Naive thymus-derived CD8-positive, alpha-beta T cell (primary cell): Measurements from ENCODE around the gene PRRT2. TPM values are rescaled to one million over a fixed set of nuclear protein-coding genes. Genes with fewer than 3 reads are reported as not detected.
A peak's percentile ranks its signal among the peaks of the same experiment; 100 is the strongest.

ENCODE experiments used
- ATAC-seq, 2 donors: fragments of 150-1000 bp; cut with Tn5 transposase in 1 of 2; sonication (Bioruptor Pico), chemical (Tn5 transposase) in 1 of 2; 1 replicate in 1 of 2; 2 replicates in 1 of 2; pipeline ENCODE4 v1.10.0; 2021; ENCODE audit warnings: mild to moderate bottlenecking in 2 of 2, moderate library complexity in 2 of 2
- POLR2A ChIA-PET: fragments of 350-600 bp; sonication (Branson Sonifier 250); formaldehyde crosslinking; loops from one replicate; lab custom pipeline; 2021; ENCODE audit warnings: antibody characterized with exemption; lab: Charles Lee
- DNase-seq, 10 donors: peaks; one replicate each; pipeline versions ENCODE4 v3.0.0 to v3.0.0-alpha.2; 2020 to 2022
- H3K27ac Mint-ChIP-seq, 10 donors: one replicate each; pipeline ENCODE4 v1.8.0; 2020 to 2022; ENCODE audit warnings: mild to moderate bottlenecking in 10 of 10, mixed read lengths in 10 of 10, moderate library complexity in 4 of 10, inconsistent platforms in 1 of 10
- H3K27me3 Mint-ChIP-seq, 5 donors: one replicate each; pipeline ENCODE4 v1.8.0; 2021 to 2022; ENCODE audit warnings: mixed read lengths in 5 of 5
- H3K36me3 Mint-ChIP-seq, 3 donors: one replicate each; pipeline ENCODE4 v1.8.0; 2020 to 2022; ENCODE audit warnings: mixed read lengths in 3 of 3, mild to moderate bottlenecking in 2 of 3, inconsistent platforms in 1 of 3
- H3K4me1 Mint-ChIP-seq, 4 donors: one replicate each; pipeline ENCODE4 v1.8.0; 2021 to 2022; ENCODE audit warnings: mixed read lengths in 4 of 4
- H3K4me3 Mint-ChIP-seq, 10 donors: one replicate each; pipeline ENCODE4 v1.8.0; 2020 to 2022; ENCODE audit warnings: mild to moderate bottlenecking in 10 of 10, mixed read lengths in 10 of 10, moderate library complexity in 6 of 10, inconsistent platforms in 1 of 10
- H3K9me3 Mint-ChIP-seq, 9 donors: one replicate each; pipeline ENCODE4 v1.8.0; 2020 to 2022; ENCODE audit warnings: mixed read lengths in 9 of 9, mild to moderate bottlenecking in 3 of 9, inconsistent platforms in 1 of 9, moderate library complexity in 1 of 9
- polyA plus RNA-seq, 3 donors: library from polyadenylated mRNA; unstranded; fragments of 300-500 nt; fragmentation: Illumina TruSeq; gene quantifications; one replicate each; pipeline ENCODE4 v1.2.3, GENCODE V29; 2021
- total RNA-seq, 8 experiments: library from RNA in 2 of 8; stranded (reverse) in 2 of 8; gene quantifications; one replicate each; pipeline ENCODE4 v1.2.3 and lab custom pipeline; 2021 to 2026

The PRRT2 gene
- total and polyA plus RNA-seq, 5 experiments from 2014 or later: 0.14 to 1.6 (median 0.87) TPM; not detected in 1

DNA sequence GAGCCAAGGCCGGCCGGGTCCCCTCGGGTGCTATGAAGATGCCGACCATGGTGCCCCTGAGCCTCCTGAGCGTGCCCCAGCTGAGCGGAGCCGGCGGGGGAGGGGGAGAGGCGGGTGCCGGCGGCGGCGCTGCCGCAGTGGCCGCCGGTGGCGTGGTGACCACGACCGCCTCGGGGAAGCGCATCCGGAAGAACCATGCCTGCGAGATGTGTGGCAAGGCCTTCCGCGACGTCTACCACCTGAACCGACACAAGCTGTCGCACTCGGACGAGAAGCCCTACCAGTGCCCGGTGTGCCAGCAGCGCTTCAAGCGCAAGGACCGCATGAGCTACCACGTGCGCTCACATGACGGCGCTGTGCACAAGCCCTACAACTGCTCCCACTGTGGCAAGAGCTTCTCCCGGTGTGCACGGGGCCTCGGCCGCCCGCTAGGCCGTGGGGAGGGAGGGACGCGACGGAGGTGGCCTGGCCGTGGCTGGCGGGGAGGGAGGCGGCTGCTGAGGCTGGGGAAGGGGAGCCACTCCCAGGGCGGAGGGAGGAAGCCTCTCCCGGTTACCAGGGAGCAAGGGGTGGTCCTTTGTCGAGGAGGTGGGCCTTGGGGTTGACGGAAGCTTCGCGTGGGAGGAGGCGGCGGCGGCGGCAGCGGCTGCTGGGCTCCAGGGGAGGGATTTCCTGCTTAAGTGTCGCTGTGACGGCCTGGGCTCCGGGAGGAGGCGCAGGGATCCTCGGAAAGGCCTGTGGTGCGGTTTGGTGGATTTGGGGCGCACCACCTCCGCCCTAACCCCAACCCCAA, 4.4 kb upstream of the PRRT2 start:
- Mint-ChIP-seq H3K27ac (peak overlapping the region; percentile 93 to 100 (median 97)), H3K27me3 (peaks cover 0 to 1% (median 0%) of the 10 kb centered on the region in 5 donors), H3K4me3 (peak overlapping the region; percentile 89 to 99 (median 94)), H3K4me1 (peaks cover 28 to 71% (median 60%) of the 10 kb centered on the region in 4 donors), H3K36me3 (peaks cover 0 to 22% (median 6%) of the 10 kb centered on the region in 3 donors), H3K9me3 (no peaks in the 10 kb centered on the region)
- peak; percentile 74 to 95 (median 88) for DNase-seq
- peak; percentile 53 to 55 for ATAC-seq
- POLR2A ChIA-PET: interaction anchor here (0.5 to 11.2 kb wide), 38 partner anchors 11 to 1650 kb away, joined by 3 to 240 read pairs (median 4); partner anchors contain the start of genes ALDOA, C16orf54, CDIPT and KCTD13

DNA sequence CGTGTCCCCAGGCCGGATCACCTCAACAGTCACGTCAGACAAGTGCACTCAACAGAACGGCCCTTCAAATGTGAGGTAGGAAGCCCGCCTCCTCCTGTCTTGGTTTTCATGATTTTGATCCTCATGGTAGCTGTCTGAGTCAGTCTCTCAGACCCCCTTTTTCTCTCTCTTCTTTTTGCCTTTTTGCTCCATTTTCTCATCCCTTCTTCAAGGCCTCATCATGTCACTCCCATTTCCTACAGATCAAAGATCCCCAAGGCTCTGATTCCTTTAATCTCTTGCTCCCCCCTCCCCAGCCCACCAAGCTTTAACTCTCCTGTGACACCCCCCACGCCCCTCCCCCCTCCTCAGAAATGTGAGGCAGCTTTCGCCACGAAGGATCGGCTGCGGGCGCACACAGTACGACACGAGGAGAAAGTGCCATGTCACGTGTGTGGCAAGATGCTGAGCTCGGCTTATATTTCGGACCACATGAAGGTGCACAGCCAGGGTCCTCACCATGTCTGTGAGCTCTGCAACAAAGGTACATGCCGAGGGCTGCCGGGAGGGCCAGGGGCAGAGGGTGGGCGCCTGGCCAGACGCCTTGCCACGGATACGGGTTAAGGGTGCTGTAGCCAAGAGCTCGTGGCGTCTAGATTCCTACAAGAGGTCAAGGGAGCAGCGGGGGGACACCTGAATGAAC, 3.6 kb upstream of the PRRT2 start:
- DNase-seq: peak in 1 of 10 donors; percentile 65
- peaks cover 0 to 1% (median 0%) of the 10 kb centered on the region in 5 donors for H3K27me3 Mint-ChIP-seq
- peaks cover 0 to 19% (median 6%) of the 10 kb centered on the region in 3 donors for H3K36me3 Mint-ChIP-seq
- peak; percentile 14 to 21 for ATAC-seq
- peak overlapping the region; percentile 89 to 99 (median 94) for H3K4me3 Mint-ChIP-seq
- H3K27ac Mint-ChIP-seq: peak overlapping the region; percentile 93 to 100 (median 97)
- no peaks in the 10 kb centered on the region for H3K9me3 Mint-ChIP-seq
- H3K4me1 Mint-ChIP-seq: peaks cover 28 to 77% (median 64%) of the 10 kb centered on the region in 4 donors
- POLR2A ChIA-PET: interaction anchor here (0.5 to 11.2 kb wide), 39 partner anchors 10 to 1649 kb away, joined by 3 to 240 read pairs (median 5); partner anchors contain the start of genes ALDOA, ATXN2L, C16orf54 and CDIPT

DNA sequence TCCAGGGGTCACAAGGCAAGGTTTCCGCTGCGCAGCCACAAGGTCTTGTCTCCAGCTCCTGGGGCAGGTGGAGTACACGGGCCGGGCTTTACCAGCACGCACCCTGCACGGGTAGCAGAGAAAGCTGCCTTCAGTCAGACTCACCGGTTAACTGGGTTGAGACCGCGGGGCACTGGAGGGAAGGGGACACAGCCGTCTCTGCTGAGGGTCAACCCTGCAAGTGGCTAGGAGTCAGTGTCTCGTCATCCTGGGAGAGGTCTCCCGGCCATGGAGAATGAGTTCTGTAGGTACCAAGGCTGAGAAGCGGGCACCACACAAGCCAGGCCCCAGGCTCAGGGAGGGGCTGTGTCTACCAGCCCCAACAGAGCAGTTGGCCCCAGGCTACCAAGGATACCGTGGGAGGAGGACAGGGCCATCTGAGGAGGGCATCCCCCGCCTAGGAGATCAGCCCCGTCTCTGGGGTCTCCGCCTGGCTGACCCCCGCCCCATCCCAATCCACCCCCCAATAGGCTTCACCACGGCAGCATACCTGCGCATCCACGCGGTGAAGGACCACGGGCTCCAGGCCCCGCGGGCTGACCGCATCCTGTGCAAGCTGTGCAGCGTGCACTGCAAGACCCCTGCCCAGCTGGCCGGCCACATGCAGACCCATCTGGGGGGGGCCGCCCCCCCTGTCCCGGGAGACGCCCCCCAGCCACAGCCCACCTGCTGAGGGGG, 2.8 kb upstream of the PRRT2 start:
- POLR2A ChIA-PET: interaction anchor here (0.7 to 11.2 kb wide), 19 partner anchors 10 to 987 kb away, joined by 3 to 240 read pairs (median 7); partner anchors contain the start of genes ATXN2L, C16orf54, CDIPT and KCTD13
- Mint-ChIP-seq H3K4me3 (peak overlapping the region; percentile 89 to 99 (median 94)), H3K36me3 (peaks cover 0 to 19% (median 6%) of the 10 kb centered on the region in 3 donors), H3K4me1 (peaks cover 25 to 75% (median 59%) of the 10 kb centered on the region in 4 donors), H3K27ac (peak overlapping the region; percentile 90 to 100 (median 97)), H3K27me3 (peaks cover 0 to 1% (median 0%) of the 10 kb centered on the region in 5 donors), H3K9me3 (no peaks in the 10 kb centered on the region)
- ATAC-seq: no peak
- no peak for DNase-seq

- peaks cover 28 to 76% (median 59%) of the 10 kb centered on the region in 4 donors for H3K4me1 Mint-ChIP-seq
- H3K27ac Mint-ChIP-seq: peak overlapping the region; percentile 84 to 98 (median 94)
- POLR2A ChIA-PET: interaction anchor here (0.6 to 11.2 kb wide), 12 partner anchors 9 to 957 kb away, joined by 3 to 204 read pairs (median 6); partner anchors contain the start of genes C16orf54, CDIPT, KIF22 and MVP
Measured at GRCh38 chr16:29809850-29810698, 1.9 kb upstream of the PRRT2 start.

GRCh38 chr16:29810699-29811169, 1.3 kb upstream of the PRRT2 start:
- Mint-ChIP-seq H3K9me3 (no peaks in the 10 kb centered on the region), H3K4me1 (peaks cover 29 to 78% (median 62%) of the 10 kb centered on the region in 4 donors), H3K36me3 (peaks cover 0 to 16% (median 4%) of the 10 kb centered on the region in 3 donors), H3K27ac (peak overlapping the region; percentile 83 to 98 (median 93)), H3K4me3 (peak overlapping the region; percentile 80 to 95 (median 88)), H3K27me3 (peaks cover 0 to 1% (median 0%) of the 10 kb centered on the region in 5 donors)
- no peak for ATAC-seq
- POLR2A ChIA-PET: interaction anchor here (0.6 to 11.2 kb wide), 12 partner anchors 8 to 151 kb away, joined by 3 to 204 read pairs (median 6); partner anchors contain the start of genes C16orf54, CDIPT, KIF22 and MVP
- DNase-seq: no peak

More at GRCh38 chr16:29809850-29810698, 1.9 kb upstream of the PRRT2 start:
- peaks cover 0 to under 1% (median 0%) of the 10 kb centered on the region in 5 donors for H3K27me3 Mint-ChIP-seq
- peak; percentile 41 to 82 (median 64) for DNase-seq
- H3K9me3 Mint-ChIP-seq: no peaks in the 10 kb centered on the region
- peak overlapping the region; percentile 80 to 95 (median 88) for H3K4me3 Mint-ChIP-seq
- H3K36me3 Mint-ChIP-seq: peaks cover 0 to 19% (median 6%) of the 10 kb centered on the region in 3 donors
- no peak for ATAC-seq

- ATAC-seq (peak in 1 of 2 donors; percentile 18), DNase-seq (peak; percentile 43 to 78 (median 52))
- peak overlapping the region; percentile 80 to 95 (median 88) for H3K4me3 Mint-ChIP-seq
- H3K27ac Mint-ChIP-seq: peak overlapping the region; percentile 83 to 98 (median 93)
- H3K36me3 Mint-ChIP-seq: peaks cover 0 to 16% (median 4%) of the 10 kb centered on the region in 3 donors
- H3K4me1 Mint-ChIP-seq: peaks cover 29 to 84% (median 63%) of the 10 kb centered on the region in 4 donors
- peaks cover 0 to 1% (median 0%) of the 10 kb centered on the region in 5 donors for H3K27me3 Mint-ChIP-seq
- POLR2A ChIA-PET: interaction anchor here (0.6 to 11.2 kb wide), 12 partner anchors 7 to 1297 kb away, joined by 3 to 204 read pairs (median 4); partner anchors contain the start of genes C16orf54, CDIPT, KIF22 and MVP
- H3K9me3 Mint-ChIP-seq: no peaks in the 10 kb centered on the region
Measured at GRCh38 chr16:29811170-29811895, 660 bp upstream of the PRRT2 start.

DNA sequence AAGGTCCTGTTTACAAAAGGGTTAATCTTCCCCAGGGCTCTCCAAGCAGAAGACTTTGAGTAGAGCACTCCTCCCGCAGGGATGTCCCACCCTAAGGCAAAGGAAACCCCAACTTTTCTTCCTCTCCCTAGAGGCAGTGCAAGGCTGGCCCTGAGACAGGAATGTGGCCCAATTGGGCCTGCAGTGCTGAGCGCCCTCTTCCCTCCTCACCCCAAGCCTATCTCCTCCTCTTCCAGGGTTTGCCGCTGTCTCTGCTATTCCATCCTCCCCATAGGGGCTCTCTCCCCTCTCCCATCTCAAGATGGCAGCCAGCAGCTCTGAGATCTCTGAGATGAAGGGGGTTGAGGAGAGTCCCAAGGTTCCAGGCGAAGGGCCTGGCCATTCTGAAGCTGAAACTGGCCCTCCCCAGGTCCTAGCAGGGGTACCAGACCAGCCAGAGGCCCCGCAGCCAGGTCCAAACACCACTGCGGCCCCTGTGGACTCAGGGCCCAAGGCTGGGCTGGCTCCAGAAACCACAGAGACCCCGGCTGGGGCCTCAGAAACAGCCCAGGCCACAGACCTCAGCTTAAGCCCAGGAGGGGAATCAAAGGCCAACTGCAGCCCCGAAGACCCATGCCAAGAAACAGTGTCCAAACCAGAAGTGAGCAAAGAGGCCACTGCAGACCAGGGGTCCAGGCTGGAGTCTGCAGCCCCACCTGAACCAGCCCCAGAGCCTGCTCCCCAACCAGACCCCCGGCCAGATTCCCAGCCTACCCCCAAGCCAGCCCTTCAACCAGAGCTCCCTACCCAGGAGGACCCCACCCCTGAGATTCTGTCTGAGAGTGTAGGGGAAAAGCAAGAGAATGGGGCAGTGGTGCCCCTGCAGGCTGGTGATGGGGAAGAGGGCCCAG, 1.0 kb downstream of the PRRT2 start:
- H3K27me3 Mint-ChIP-seq: peaks cover 0 to 1% (median 0%) of the 10 kb centered on the region in 5 donors
- H3K4me1 Mint-ChIP-seq: peaks cover 32 to 90% (median 69%) of the 10 kb centered on the region in 4 donors
- DNase-seq (no peak), ATAC-seq (no peak)
- H3K4me3 Mint-ChIP-seq: peak overlapping the region; percentile 72 to 95 (median 87)
- H3K9me3 Mint-ChIP-seq: no peaks in the 10 kb centered on the region
- H3K27ac Mint-ChIP-seq: peak overlapping the region in 7 of 10 donors; percentile 12 to 77 (median 62)
- peaks cover 0 to 19% (median 3%) of the 10 kb centered on the region in 3 donors for H3K36me3 Mint-ChIP-seq
- POLR2A ChIA-PET: interaction anchor here (0.5 to 8.4 kb wide), 9 partner anchors 6 to 295 kb away, joined by 3 to 204 read pairs (median 14); partner anchors contain the start of genes ALDOA, KIF22, MVP and PAGR1

GRCh38 chr16:29813644-29814562, 1.9 kb downstream of the PRRT2 start:
- ATAC-seq (no peak), DNase-seq (peak in 1 of 10 donors; percentile 64)
- peaks cover 0 to 1% (median 0%) of the 10 kb centered on the region in 5 donors for H3K27me3 Mint-ChIP-seq
- peaks cover 37 to 90% (median 69%) of the 10 kb centered on the region in 4 donors for H3K4me1 Mint-ChIP-seq
- peaks cover 0 to 19% (median 3%) of the 10 kb centered on the region in 3 donors for H3K36me3 Mint-ChIP-seq
- POLR2A ChIA-PET: interaction anchor here (0.5 to 9.6 kb wide), 10 partner anchors 4 to 251 kb away, joined by 3 to 204 read pairs (median 14); partner anchors contain the start of genes ALDOA, KIF22, MAZ and MVP
- no peaks in the 10 kb centered on the region for H3K9me3 Mint-ChIP-seq
- peak overlapping the region; percentile 24 to 94 (median 54) for H3K4me3 Mint-ChIP-seq
- H3K27ac Mint-ChIP-seq: peak overlapping the region in 9 of 10 donors; percentile 24 to 98 (median 61)
